Stimulated activated CD4-positive, alpha-beta T cell treated with anti-CD3 and anti-CD28 coated beads, Interleukin-1b, Interleukin-23, amount 100 ng/mL, for 1 hour (primary cell): ENCODE results near the gene ZNF79.

Experiments used
- DNase-seq, 2 donors: peaks; one replicate each; pipeline ENCODE4 v3.0.0-alpha.2; 2020; ENCODE audit warnings: low read depth in 2 of 2

The ZNF79 gene

GRCh38 chr9:127398275-127398647 is 25.9 kb upstream of the ZNF79 start:
- no peak for DNase-seq

- DNase-seq, result no peak
These were observed 25.3 kb upstream of the ZNF79 start for GRCh38 chr9:127398715-127399400.

GRCh38 chr9:127399736-127400269 is 24.4 kb upstream of the ZNF79 start:
- DNase-seq, result no peak

DNA sequence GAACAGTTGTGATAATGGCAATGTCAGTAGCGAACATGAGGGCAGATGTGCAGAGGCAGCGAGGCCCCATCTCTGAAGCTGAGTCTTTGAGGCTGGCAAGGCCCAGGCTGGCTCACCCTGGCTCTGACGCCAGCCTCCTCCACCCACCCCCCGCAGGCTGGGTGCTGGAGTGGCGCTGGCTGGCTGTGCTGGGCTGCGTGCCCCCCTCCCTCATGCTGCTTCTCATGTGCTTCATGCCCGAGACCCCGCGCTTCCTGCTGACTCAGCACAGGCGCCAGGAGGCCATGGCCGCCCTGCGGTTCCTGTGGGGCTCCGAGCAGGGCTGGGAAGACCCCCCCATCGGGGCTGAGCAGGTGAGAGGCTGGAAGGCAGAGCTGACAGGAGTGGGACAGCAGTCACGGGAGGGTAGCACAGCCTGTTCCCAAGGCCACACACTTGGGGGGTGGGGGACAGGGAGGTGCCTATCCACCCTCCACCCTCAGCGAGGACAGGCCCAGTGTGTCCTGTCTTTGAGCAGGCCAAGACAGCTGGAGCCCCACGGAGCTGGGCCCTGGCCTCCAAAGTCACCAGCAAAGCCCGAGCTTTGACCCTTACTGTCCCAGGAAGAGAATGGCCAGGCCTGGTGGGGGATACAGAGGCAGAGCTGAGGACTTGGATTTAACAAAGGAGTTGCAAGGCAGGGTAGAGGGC is 21.6 kb upstream of the ZNF79 start:
- no peak for DNase-seq

GRCh38 chr9:127403507-127404192 is 20.5 kb upstream of the ZNF79 start:
- no peak for DNase-seq

GRCh38 chr9:127404631-127405030 is 19.6 kb upstream of the ZNF79 start:
- DNase-seq, result no peak

- no peak for DNase-seq
These were observed 18.6 kb upstream of the ZNF79 start for GRCh38 chr9:127405344-127406125.

DNA sequence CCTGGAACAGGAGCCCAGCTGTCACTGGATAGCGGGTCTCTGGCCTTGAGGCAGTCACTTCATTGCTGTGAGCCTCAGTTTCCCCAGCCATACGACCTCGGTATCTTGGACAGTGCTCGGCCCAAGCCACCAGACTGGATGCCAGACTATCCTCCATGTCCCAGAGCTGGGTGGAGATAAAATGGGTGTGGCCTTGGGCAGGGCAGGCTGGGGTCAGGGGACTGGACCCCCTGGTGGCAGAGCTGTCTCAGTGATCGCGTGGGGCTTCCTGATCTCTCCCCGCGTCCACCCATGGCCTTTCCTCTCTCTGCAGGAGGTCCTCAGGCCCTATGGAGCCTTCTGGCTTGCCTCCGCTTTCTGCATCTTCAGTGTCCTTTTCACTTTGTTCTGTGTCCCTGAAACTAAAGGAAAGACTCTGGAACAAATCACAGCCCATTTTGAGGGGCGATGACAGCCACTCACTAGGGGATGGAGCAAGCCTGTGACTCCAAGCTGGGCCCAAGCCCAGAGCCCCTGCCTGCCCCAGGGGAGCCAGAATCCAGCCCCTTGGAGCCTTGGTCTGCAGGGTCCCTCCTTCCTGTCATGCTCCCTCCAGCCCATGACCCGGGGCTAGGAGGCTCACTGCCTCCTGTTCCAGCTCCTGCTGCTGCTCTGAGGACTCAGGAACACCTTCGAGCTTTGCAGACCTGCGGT is 17.2 kb upstream of the ZNF79 start:
- DNase-seq, result no peak

GRCh38 chr9:127407492-127407843 is 16.7 kb upstream of the ZNF79 start:
- DNase-seq, result no peak

GRCh38 chr9:127411122-127411521 is 13.1 kb upstream of the ZNF79 start:
- no peak for DNase-seq

- no peak for DNase-seq
These were observed 9.0 kb upstream of the ZNF79 start for GRCh38 chr9:127415141-127415540.

DNA sequence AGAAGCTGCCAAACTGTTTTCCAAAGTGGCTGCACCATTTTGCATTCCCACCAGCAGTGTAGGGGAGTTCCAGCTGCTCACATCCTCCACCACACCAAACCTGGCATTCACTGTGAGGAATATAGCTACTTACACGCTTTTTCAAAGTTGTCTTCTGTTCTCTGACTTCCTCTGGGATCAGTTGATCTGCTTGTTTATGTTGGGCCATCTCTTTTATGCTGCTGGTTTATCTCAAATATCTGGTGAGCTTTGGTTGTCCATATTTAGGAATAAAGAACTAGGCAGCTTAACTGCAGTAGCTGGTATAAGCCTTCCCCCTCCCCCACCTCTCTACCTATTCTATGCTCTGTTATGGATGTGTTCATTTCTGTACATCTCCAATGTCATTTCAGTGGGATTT is 8.5 kb upstream of the ZNF79 start:
- DNase-seq, result no peak

DNA sequence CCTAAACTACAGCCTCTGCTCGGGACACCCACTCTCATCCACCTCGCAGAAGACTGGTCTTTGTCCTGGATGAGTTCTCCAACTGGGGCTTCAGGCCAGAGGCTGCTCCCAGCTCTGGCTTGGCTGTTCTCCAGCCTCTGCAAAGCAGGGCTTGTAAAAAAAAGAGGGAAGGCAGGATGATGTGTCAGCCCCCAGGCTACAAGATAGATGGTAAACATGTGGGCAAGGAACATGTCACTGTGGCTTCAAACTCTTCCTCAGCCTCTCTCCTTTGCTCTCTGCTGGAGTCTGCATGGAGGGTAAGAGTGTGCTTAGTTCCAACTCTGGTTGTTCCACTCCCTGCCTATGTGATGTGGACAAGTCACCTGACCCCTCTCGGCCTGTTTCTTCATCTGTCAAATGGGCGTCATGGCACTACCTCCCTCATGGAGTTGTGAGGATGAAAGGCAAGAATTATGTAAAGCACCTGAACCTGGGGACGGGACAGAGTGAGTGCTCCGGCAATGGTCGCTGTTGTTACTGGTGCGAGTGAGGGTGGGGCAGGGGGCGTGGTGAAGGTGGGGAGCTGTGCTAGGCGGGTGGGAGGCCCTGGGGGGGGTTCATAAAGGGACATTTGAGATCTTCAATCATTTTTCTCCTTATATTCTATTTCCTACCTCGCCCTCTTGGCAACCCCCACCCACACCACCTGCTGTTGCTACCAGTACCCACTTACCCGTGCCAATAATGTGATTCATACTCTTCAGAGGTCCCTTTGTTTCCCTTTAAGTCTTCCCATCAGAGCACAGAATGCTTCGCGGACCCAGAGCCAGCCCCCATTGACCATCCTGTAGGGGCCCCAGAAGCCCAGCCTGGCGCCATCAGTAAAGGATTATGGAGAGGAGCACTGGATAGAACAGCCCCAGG is 6.8 kb upstream of the ZNF79 start:
- DNase-seq, result no peak

DNA sequence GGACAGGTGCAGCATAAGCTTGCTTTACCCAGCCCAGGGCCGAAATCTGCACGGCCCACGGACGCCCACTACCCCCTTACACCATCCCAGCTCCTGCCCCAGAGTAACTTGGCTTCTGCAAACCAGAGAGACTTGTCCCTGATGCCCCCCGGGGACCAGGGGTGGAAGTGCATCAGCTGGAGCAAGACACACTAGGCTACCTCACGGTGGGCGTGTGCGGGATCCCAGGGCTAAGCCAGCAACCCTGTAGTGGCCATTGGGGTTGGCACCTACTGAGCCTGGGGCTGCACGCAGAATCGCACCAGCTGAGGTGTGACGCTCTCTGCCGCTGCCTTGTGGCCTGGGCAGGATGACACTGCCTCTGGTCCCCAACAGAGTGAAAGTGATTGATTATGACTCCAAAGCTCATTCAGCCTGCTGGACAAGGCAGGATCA is 6.1 kb upstream of the ZNF79 start:
- no peak for DNase-seq

- DNase-seq, result no peak
These were observed 4.8 kb upstream of the ZNF79 start for GRCh38 chr9:127419348-127419747.

DNA sequence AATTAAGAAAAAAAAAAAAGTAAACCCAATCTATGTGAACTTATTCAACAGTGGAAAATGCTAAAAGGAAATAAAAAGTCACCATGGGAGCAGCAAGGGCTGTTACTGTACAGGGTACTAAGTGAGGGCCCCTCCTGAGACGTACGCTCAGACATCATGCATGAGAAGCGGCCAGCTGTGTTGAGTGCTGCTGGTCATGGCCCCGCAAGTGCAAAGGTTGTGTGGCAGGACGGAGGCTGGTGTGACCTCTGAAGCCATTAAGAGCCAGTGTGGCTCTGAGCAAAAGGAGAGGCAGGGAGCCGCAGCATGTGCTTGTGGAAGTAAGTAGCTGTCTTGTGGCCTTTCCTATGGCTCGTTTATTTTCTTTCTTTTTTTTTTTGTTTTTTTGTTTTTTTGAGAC is 3.1 kb upstream of the ZNF79 start:
- DNase-seq, result no peak

- no peak for DNase-seq
These were observed 1.9 kb upstream of the ZNF79 start for GRCh38 chr9:127422133-127422782.

GRCh38 chr9:127422787-127423186 is 1.4 kb upstream of the ZNF79 start:
- no peak for DNase-seq

GRCh38 chr9:127423476-127423933 is 677 bp upstream of the ZNF79 start:
- no peak for DNase-seq

DNA sequence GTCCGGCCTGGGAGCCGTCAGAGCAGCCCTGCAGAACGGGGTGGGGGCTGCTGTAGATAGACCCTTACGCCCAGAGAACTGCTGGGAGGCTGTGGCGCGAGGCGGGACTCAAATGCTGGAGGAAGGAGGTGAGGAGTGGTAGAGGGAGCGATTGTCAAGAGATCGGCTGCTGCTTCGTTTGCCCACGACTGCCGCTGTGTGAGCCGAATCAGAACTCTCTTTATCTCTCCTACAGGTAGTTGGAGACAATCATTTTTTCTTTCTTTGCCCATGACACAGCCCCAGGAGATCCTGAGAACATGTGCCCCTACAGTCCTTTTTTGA is 456 bp downstream of the ZNF79 start:
- no peak for DNase-seq
